Endothelial cell of umbilical vein (primary cell): ENCODE measurements around the gene CD38. TPM values are rescaled to one million over a fixed set of nuclear protein-coding genes. Genes with fewer than 3 reads are reported as not detected.

Experiments used
- BruUV-seq: library from RNA; stranded (reverse); fragments of 400-500 nt; replicated peaks from 2 replicates; lab custom pipeline; 2021; lab: Mats Ljungman, UMichigan
- CTCF ChIA-PET: fragments of 300-600, 350-600 bp; sonication (Branson Sonifier 250); formaldehyde crosslinking; loops from one replicate; lab custom pipeline; 2021; ENCODE audit warnings: antibody characterized with exemption, inconsistent platforms; lab: Charles Lee
- POLR2A ChIA-PET: fragments of 300-600, 350-600 bp; sonication (Branson Sonifier 250); formaldehyde crosslinking; loops from one replicate; lab custom pipeline; 2021; ENCODE audit warnings: antibody characterized with exemption, inconsistent platforms; lab: Charles Lee
- DNase-seq: peaks from one replicate; pipeline ENCODE4 v3.0.0-alpha.2; 2011; ENCODE audit warnings: low read depth, low spot score
- FAIRE-seq: peaks from 2 replicates; lab custom pipeline; 2011; peaks lifted over from hg19 to GRCh38; lab: Jason Lieb, UNC
- H2AFZ ChIP-seq: 2 replicates; pipeline ENCODE4 v1.6.0; 2012; ENCODE audit warnings: low read depth, low read length, control low read depth, inconsistent platforms
- H3K27ac ChIP-seq: 2 replicates; pipeline ENCODE4 v1.5.1; 2011; ENCODE audit warnings: low read depth, mild to moderate bottlenecking, control low read depth, low read length, moderate library complexity; ENCODE audit not compliant: insufficient read depth
- H3K27me3 ChIP-seq, 2 experiments: 2 replicates each; pipeline versions ENCODE4 v1.6.0 to v1.6.1; 2011; ENCODE audit warnings: low read length in 2 of 2, mixed read lengths in 1 of 2; ENCODE audit not compliant: control insufficient read depth in 2 of 2, insufficient read depth in 2 of 2
- H3K36me3 ChIP-seq, 2 experiments: 2 replicates in 1 of 2; 3 replicates in 1 of 2; pipeline ENCODE4 v1.5.1; 2011; ENCODE audit warnings: low read length in 2 of 2, mild to moderate bottlenecking in 1 of 2, moderate library complexity in 1 of 2; ENCODE audit not compliant: control insufficient read depth in 2 of 2, insufficient read depth in 2 of 2; ENCODE audit errors: extremely low read depth in 1 of 2
- H3K4me1 ChIP-seq: 3 replicates; pipeline ENCODE4 v1.5.1; 2011; ENCODE audit warnings: mild to moderate bottlenecking, low read length; ENCODE audit not compliant: control insufficient read depth, insufficient read depth; ENCODE audit errors: extremely low read depth
- H3K4me2 ChIP-seq: 2 replicates; pipeline ENCODE4 v1.6.1; 2011; ENCODE audit warnings: low read length, control low read depth, mixed read lengths; ENCODE audit not compliant: insufficient read depth
- H3K4me3 ChIP-seq, 3 experiments: fragments of 200-600 bp in 1 of 3; sonication (generic), shearing (Covaris generic) in 1 of 3; replicated peaks in 1 of 3; 2 replicates each; pipeline ENCODE4 v1.5.1; 2011 to 2016; ENCODE audit warnings: control low read depth in 3 of 3, low read length in 3 of 3, mild to moderate bottlenecking in 2 of 3, inconsistent platforms in 1 of 3, low read depth in 1 of 3, moderate library complexity in 1 of 3; ENCODE audit not compliant: insufficient read depth in 1 of 3
- H3K79me2 ChIP-seq: 2 replicates; pipeline ENCODE4 v1.6.0; 2012; ENCODE audit warnings: low read length, inconsistent platforms; ENCODE audit not compliant: control insufficient read depth, insufficient read depth
- H3K9ac ChIP-seq: replicated peaks from 2 replicates; pipeline ENCODE3; 2011; ENCODE audit warnings: low read length, control low read depth; ENCODE audit not compliant: insufficient read depth; ENCODE audit errors: extremely low read depth
- H3K9me1 ChIP-seq: replicated peaks from 3 replicates; pipeline ENCODE4 v1.6.0; 2011; ENCODE audit warnings: mild to moderate bottlenecking, low read length; ENCODE audit not compliant: control insufficient read depth, insufficient read depth; ENCODE audit errors: extremely low read depth
- H3K9me3 ChIP-seq: replicated peaks from 2 replicates; pipeline ENCODE4 v1.5.1; 2012; ENCODE audit warnings: low read length, inconsistent platforms; ENCODE audit not compliant: control insufficient read depth, insufficient read depth
- H4K20me1 ChIP-seq: replicated peaks from 2 replicates; pipeline ENCODE3; 2011; ENCODE audit warnings: mild to moderate bottlenecking, low read length; ENCODE audit not compliant: control insufficient read depth, insufficient read depth; ENCODE audit errors: extremely low read depth
- CTCF ChIP-seq, 2 donors: IDR thresholded peaks; 1 replicate in 1 of 2; 2 replicates in 1 of 2; pipeline ENCODE4 v1.5.1; 2011; ENCODE audit warnings: low read length in 2 of 2, mild to moderate bottlenecking in 2 of 2, moderate library complexity in 2 of 2, control low read depth in 1 of 2, inconsistent platforms in 1 of 2, low read depth in 1 of 2; ENCODE audit not compliant: insufficient read depth in 1 of 2; ENCODE audit errors: extremely low read depth in 1 of 2
- EZH2 ChIP-seq: IDR thresholded peaks from 2 replicates; pipeline ENCODE4 v1.6.1; 2012; ENCODE audit warnings: borderline replicate concordance, low read depth, mild to moderate bottlenecking, moderate library complexity, low read length, inconsistent platforms; ENCODE audit not compliant: severe bottlenecking
- FOS ChIP-seq: IDR thresholded peaks from 2 replicates; pipeline ENCODE4 v1.6.1; 2011; ENCODE audit warnings: mild to moderate bottlenecking, low read length, moderate library complexity, borderline replicate concordance; ENCODE audit not compliant: insufficient read depth
- GATA2 ChIP-seq: IDR thresholded peaks from 2 replicates; pipeline ENCODE4 v1.7.0; 2011; ENCODE audit warnings: low read depth, mild to moderate bottlenecking, moderate library complexity, mixed read lengths, low read length; ENCODE audit not compliant: insufficient read length, insufficient read depth
- JUN ChIP-seq: IDR thresholded peaks from 2 replicates; pipeline ENCODE4 v1.6.1; 2011; ENCODE audit warnings: borderline replicate concordance, low read depth; ENCODE audit not compliant: insufficient read length, insufficient read depth
- MAX ChIP-seq: IDR thresholded peaks from 2 replicates; pipeline ENCODE4 v1.6.1; 2011; ENCODE audit not compliant: insufficient read depth, insufficient read length
- MYC ChIP-seq: IDR thresholded peaks from one replicate; pipeline ENCODE4 v1.6.1; 2011; ENCODE audit warnings: mild to moderate bottlenecking, low read depth, low read length
- POLR2A ChIP-seq: IDR thresholded peaks from 2 replicates; pipeline ENCODE4 v1.6.1; 2012; ENCODE audit warnings: low read depth, mild to moderate bottlenecking, control low read depth, low read length
- POLR2AphosphoS5 ChIP-seq: IDR thresholded peaks from 2 replicates; pipeline ENCODE4 v1.6.1; 2012; ENCODE audit warnings: low read depth, mild to moderate bottlenecking, control low read depth, low read length, moderate library complexity; ENCODE audit not compliant: insufficient read depth
- dilution Hi-C: fragments of 300-500 bp; cut with MboI; formaldehyde crosslinking; loops from one replicate; pipeline ENCODE4 v1.15.0; 2019; ENCODE audit warnings: low sequenced_read_pairs; ENCODE audit not compliant: extremely low pct_ligation_motif_present
- intact Hi-C: fragments of 100-400 bp; cut with micrococcal nuclease; formaldehyde crosslinking; loops from one replicate; pipeline ENCODE4 v1.10.0; 2022
- polyA plus RNA-seq, 4 experiments: library from polyadenylated mRNA; depleted of rRNA in 3 of 4; stranded (reverse) in 3 of 4; unstranded in 1 of 4; fragments of >200 nt; gene quantifications; 2 replicates each; pipeline versions ENCODE4 v1.2.1 to v1.2.3, GENCODE V29; 2011 to 2012; ENCODE audit warnings: missing spikeins in 1 of 4
- total RNA-seq: library from RNA; stranded (reverse); gene quantifications from 2 replicates; pipeline ENCODE4 v1.2.3, GENCODE V29; 2021

CD38 gene
- total and polyA plus RNA-seq, 2 donors (not counting 3 experiments of a cell fraction or from before 2014, with no cell fraction given) = 0.11 to 0.31 TPM

- ChIA-PET CTCF (interaction anchor here (1.3 to 5.2 kb wide), 2 partner anchors 9 to 64 kb away, joined by 6 to 44 read pairs; no protein-coding TSS in a partner anchor), POLR2A (no interaction called here)
- Histone ChIP-seq H3K4me2 (no peak overlapping the region), H4K20me1 (no peaks in the 10 kb centered on the region), H3K9me1 (no peaks in the 10 kb centered on the region), H2AFZ (no peak overlapping the region), H3K4me1 (no peaks in the 10 kb centered on the region), H3K27me3 (peaks cover 9 to 15% of the 10 kb centered on the region in 2 experiments), H3K4me3 (no peak overlapping the region), H3K9ac (no peak overlapping the region), H3K27ac (no peak overlapping the region), H3K79me2 (no peaks in the 10 kb centered on the region), H3K9me3 (no peaks in the 10 kb centered on the region), H3K36me3 (no peaks in the 10 kb centered on the region)
- dilution Hi-C loops (no loop called here), intact Hi-C loops (no loop called here)
- DNase-seq (no peak), FAIRE-seq (no peak)
- TF ChIP-seq MYC (no peak), GATA2 (no peak), CTCF (IDR thresholded peaks at IDR 0.05; ENCODE audit: extremely low read depth in 1 of 2, insufficient read depth in 1 of 2, low read depth in 1 of 2, low read length in 2 of 2) (no peak)
- no TSS peak for BruUV-seq
Measured at GRCh38 chr4:15891312-15891711, 113.2 kb downstream of the CD38 start.

- Histone ChIP-seq H3K27ac (no peak overlapping the region), H3K36me3 (no peaks in the 10 kb centered on the region), H4K20me1 (no peaks in the 10 kb centered on the region), H3K4me3 (no peak overlapping the region), H3K9me1 (no peaks in the 10 kb centered on the region), H3K27me3 (peaks cover 9 to 19% of the 10 kb centered on the region in 2 experiments), H3K4me1 (no peaks in the 10 kb centered on the region), H3K9ac (no peak overlapping the region), H3K9me3 (no peaks in the 10 kb centered on the region), H2AFZ (no peak overlapping the region), H3K4me2 (no peak overlapping the region), H3K79me2 (no peaks in the 10 kb centered on the region)
- BruUV-seq = no TSS peak
- POLR2A ChIA-PET = no interaction called here
- no peak for TF ChIP-seq GATA2
- TF ChIP-seq CTCF (IDR thresholded peaks at IDR 0.05; ENCODE audit: extremely low read depth in 1 of 2, insufficient read depth in 1 of 2, low read depth in 1 of 2, low read length in 2 of 2) = no peak
- no peak for TF ChIP-seq FOS
- no peak for TF ChIP-seq POLR2AphosphoS5
- no peak for TF ChIP-seq MYC
- TF ChIP-seq EZH2 = no peak
- no peak for TF ChIP-seq POLR2A
- no peak for TF ChIP-seq MAX
- no peak for TF ChIP-seq JUN
- intact Hi-C loops = no loop called here
- FAIRE-seq (no peak), DNase-seq (no peak)
- dilution Hi-C loops = no loop called here
- CTCF ChIA-PET = interaction anchor here (1.0 to 4.3 kb wide), 2 partner anchors 11 to 62 kb away, joined by 5 to 25 read pairs; no protein-coding TSS in a partner anchor
Measured at GRCh38 chr4:15893962-15894361, 115.8 kb downstream of the CD38 start.
